DMS 273 (cell line): ENCODE data around the gene ITPRID2.
"Not testable (repeated sequence)": the region's sequence is repeated elsewhere in the genome, so short reads cannot be mapped to it uniquely, and the experiment has no call there.

Experiments used
- DNase-seq: peaks from one replicate; lab custom pipeline; 2025; ENCODE audit not compliant: unreplicated experiment; lab: John Stamatoyannopoulos, UW

Gene ITPRID2

DNA sequence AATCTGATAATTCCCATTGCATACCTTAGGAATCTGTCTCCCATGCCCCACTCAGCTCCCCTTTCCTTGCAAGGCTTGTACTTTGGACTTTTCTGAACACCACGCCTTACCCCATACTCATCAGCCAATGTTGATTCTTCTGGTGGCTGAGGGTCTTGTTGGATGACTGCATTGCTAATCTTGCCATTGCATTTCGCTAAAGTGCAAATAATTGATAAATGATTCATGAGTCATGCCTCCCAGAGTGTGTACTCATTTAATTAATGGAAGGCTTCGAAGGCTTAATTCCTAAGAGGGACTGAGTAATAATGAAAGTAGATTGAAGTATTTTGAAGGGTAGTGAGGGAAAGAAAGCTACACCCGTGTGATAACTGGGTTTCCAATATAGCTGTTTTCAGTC lies 66.1 kb downstream of the ITPRID2 start:
- no peak for DNase-seq

DNA sequence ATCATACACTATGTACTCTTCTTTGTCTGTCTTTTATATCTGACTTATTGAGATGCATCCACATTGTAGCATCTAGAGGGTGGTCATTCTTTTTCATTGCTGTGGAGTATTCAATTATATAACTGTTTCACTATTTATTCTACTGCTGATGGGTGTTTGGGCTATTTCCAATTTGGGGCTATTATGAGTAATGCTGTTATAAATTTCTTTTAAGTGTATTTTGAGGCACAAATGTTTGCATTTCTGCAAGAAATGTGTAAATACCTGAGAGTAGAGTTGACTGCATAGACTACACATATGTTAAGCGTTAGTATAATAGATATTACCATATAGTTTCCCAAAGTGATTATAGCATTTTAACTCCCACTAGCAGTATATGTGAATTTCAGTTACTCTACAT lies 67.2 kb downstream of the ITPRID2 start:
- no peak for DNase-seq

GRCh38 chr2:181959508-181959907 lies 68.0 kb downstream of the ITPRID2 start:
- DNase-seq: no peak

DNA sequence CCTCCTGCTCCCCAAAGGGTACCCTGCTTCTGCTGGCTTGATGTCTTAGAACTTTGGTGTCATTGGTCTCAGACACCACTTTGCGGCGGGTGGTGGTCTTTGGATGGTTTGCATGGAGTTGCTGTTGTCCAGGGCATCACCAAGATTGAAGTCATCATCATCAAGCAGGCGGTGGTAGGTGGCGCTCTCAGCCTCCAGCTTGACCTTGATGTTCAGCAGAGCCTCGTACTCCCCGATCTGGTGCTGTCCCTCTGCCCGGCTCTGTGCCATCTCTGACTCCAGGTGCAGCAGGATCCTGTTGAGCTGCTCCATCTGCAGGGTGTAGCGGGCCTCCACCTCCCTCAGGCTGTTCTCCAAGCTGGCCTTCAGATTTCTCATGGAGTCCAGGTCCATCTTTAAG lies 69.6 kb downstream of the ITPRID2 start:
- DNase-seq: not testable (repeated sequence)

- DNase-seq: no peak
Measured at GRCh38 chr2:181962142-181962541, 70.6 kb downstream of the ITPRID2 start.

DNA sequence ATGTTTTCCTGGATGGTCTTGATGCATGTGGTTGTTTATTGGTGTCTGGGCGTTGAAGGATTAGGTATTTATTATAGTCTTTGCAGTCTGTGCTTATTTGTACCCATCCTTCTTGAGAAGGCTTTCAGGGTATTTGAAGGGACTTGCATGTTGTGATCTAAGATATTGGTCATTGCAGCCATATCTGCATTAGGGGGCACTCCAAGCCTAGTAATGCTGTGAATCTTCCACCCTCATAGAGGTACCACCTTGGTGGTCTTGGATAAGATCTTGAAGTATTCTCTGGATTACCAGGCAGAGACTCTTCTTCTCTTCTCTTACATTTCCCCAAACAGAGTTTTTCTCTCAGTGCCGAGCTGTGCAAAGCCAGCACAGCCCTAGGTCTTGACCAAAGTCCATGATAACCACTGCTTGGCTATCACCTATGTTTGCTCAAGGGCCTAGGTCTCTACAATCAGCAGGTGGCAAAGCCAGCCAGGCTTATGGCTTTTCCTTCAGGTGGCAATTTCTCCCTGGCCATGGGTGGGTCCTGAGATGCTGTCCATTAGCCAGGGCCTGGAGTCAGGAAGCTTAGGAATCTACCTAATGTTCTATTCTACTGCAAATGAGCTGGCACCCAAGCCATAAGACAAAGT lies 78.7 kb downstream of the ITPRID2 start:
- no peak for DNase-seq

- DNase-seq: no peak
Measured at GRCh38 chr2:181971032-181971431, 79.5 kb downstream of the ITPRID2 start.

GRCh38 chr2:181972431-181973170 lies 81.1 kb downstream of the ITPRID2 start:
- no peak for DNase-seq

DNA sequence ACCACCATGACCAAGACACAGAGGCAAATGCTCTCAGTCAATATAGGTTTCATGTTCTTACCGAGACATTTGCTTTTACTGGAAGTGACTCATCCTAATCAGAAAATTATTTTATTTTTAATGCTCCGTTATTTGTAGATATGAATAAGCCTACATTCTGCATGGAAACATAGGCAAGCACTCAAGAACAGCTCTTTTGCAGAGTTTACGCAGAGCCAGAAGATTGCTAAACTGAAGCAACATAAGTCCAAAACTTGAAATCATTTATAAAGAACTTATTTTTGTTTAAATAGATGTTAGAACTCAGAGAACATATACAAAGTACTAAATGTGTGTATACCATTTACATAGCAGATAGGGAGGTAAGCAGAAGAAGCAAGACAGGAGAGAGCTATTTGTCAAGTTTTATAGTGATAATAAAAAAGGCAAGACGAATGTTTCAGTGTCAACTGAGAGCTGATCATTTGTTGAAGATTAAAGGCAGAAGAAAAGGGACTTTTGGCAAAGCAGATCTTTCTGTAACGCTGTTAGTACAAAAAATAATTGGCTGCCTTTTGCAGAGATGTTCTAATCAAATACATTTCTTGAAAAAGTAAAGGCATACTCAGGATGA lies 81.7 kb downstream of the ITPRID2 start:
- DNase-seq: no peak

DNA sequence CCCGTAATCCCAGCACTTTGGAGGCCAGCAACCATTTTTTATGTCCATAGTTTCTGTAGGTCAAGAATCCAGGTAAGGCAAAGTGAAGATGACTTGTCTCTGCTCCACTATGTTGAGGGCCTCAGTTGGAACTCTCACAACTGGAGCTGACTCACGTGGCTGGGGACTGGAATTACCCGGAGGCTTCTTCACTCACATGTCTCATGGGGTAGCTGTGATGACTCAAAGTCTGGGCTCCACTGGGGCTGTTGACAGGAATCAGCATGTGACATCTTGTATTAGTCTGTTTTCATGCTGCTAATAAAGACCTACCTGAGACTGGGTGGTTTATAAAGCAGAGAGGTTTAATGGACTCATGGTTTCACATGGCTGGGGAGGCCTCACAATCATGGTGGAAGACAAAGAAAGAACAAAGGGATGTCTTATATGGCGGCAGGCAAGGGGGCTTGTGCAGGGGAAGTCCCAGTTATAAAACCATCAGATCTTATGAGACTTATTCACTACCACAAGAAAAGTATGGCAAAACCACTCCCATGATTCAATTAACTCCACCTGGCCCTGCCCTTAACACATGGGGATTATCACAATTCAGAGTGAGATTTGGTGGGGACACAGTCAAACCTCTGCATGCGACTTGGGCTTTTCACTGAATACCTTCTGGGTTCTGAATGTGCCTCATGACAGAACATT lies 86.3 kb downstream of the ITPRID2 start:
- no peak for DNase-seq

GRCh38 chr2:181978351-181979150 lies 87.0 kb downstream of the ITPRID2 start:
- DNase-seq: no peak
